Stimulated activated CD8-positive, alpha-beta memory T cell treated with anti-CD3 and anti-CD28 coated beads, Interleukin-7, amount 100 ng/mL, for 4 hours (primary cell): ENCODE measurements around the gene HOOK2.
A peak's percentile ranks its signal among the peaks of the same experiment; 100 is the strongest.

Source experiments
- DNase-seq, 2 donors: peaks; one replicate each; pipeline ENCODE4 v3.0.0-alpha.2; 2020; ENCODE audit warnings: low read depth in 2 of 2

HOOK2 gene

DNA sequence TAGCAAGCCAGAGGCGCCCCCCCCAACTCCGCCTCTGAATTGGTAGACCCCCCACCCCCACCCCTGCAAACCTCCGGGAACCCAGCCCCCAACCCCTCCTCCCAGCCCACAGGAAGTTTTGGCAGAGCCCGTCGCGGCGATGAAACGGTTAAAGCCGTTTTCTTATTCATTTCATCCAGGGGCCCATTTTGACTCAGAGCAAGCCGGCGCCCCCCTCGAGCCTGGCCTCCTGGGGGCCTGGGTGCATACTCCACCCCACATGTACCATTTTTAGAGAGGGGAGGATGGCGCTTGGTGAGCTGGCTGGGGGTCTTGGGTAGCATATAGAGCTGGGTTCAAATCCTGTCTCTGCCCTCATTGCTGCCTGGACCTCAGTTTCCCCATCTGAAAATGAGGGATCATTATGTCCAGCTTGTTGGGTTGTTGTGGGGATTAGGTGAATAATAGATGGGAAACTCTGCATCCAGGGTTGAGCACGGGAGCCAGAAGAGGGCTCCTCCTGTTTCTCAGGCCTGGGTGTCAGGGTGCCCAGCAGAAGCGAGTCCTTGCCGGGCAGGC, 8.0 kb upstream of the HOOK2 start:
- DNase-seq: no peak

GRCh38 chr19:12782424-12783290, 7.3 kb upstream of the HOOK2 start:
- peak; percentile 80 to 92 for DNase-seq

DNA sequence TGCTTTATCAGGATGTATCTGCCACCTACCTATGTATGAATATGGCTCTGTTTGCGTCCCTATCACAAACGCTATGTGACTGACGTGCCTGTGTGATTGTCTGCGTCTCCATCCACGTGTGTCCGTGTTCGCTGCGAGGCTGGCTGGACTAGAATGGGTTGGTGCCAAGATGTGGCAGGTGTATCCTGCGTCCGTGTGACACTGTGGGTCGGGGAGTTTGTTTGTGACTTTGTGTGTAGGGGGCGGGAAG, 6.7 kb upstream of the HOOK2 start:
- DNase-seq: no peak

GRCh38 chr19:12779162-12779993, 4.0 kb upstream of the HOOK2 start:
- DNase-seq: no peak

- no peak for DNase-seq
Observed at GRCh38 chr19:12778905-12779161, 3.5 kb upstream of the HOOK2 start.

GRCh38 chr19:12778017-12778904, 2.9 kb upstream of the HOOK2 start:
- DNase-seq: no peak

- peak in 1 of 2 donors; percentile 75 for DNase-seq
Observed at GRCh38 chr19:12777217-12778016, 2.1 kb upstream of the HOOK2 start.

GRCh38 chr19:12773571-12773970, 1.8 kb downstream of the HOOK2 start:
- DNase-seq: no peak

GRCh38 chr19:12772323-12772722, 3.0 kb downstream of the HOOK2 start:
- DNase-seq: no peak

DNA sequence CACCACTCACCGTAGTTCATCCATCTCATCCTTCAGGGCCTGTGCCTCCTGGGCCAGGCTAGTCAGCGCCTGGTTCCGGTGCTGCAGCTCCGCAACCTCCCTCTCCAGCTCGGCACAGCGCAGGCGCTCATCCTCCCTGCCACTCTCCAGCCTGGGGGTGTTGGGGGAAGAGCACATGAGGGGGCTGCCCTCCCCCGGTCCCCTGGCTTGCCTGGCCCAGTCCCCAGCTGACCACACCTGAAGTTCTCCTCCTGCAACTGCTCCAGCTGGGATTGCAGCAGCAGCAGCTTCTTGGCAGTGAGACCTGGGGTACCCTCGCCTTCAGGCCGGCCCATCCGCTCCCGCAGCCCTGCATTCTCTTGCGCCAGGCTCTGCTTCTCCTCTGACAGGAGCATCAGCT, 4.4 kb downstream of the HOOK2 start:
- no peak for DNase-seq

DNA sequence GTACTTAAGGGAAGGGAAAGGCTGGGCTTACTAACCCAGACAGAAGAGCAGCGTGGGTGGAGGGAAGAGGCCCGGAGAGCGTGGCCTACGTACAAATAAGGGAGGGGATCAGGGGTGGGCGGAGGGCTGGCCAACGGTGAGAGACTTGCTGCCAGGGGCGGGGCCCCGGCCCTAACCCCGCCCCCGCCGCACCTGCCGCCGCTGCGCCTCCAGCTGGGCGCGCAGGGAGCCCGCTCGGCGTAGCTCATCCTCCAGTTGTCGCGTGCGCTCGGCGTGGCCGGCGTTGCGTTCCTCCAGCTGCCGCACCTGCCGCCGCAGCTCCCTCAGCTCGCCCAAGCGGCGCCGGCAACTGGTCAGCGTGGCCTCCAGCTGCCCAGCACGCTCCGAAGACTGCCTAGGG, 5.7 kb downstream of the HOOK2 start:
- peak in 1 of 2 donors; percentile 62 for DNase-seq

- no peak for DNase-seq
Observed at GRCh38 chr19:12767666-12768065, 7.7 kb downstream of the HOOK2 start.

DNA sequence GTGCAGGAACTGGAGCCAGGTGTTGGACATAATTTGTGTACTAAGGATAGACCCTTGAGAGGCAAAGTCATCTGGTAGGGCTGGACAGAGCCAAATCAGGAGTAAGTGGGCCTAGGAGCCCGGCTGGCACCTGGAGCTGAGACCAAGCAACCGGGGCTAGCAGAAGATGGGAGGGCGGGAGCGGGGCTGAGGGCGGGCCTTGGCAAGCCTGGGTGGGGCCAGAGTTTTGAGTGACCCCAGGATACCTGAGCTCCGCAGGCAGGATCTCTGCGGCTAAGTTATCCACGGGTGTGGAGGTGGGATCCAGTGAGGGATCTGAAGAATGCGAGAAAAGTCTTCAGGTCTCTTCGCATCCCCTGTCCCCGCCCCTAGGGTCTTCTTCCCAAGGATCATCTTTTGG, 8.2 kb downstream of the HOOK2 start:
- DNase-seq: no peak

DNA sequence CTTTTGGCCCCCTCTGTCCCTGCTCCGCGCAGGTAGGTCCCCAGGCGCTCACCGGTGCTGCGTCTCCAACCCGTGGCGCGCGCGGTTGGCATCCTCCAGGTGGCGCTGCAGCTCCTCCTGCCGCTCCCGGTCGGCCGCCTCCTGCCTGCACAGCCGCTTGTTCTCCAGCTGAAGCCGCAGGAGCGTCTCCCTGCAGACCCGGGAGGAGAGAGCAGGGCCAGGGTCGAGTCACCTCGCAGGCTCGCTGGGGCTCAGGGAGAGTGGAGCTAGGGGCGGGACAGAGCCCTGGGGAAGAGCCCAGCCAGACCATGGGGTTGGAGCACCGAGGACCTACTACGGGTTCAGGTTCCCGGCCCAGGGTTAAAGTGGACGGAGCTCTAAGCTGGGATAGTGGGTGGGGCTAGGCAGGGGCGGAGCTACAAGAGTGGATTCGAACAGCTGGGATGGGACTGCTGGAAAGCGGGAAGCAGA, 9.3 kb downstream of the HOOK2 start:
- DNase-seq: peak in 1 of 2 donors; percentile 70

DNA sequence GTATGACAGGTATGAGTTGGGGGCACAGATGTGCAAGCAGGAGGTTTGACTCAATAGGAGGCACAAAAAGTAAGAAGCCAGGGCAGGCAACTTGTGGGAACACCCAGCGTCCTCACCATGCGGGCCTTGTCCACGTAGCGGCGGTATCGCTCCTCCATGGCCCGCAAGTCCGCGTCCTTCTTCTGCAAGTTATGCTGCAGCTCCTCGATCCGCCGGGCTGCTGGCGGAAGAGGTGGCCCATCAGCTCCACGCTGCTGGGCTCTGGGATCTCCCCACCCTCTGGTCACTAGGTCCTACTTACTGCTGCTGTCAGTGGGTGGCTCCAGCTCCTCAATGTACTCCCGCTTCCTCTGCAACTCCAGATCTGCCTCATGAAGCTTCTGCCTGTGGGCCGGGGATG, 10.7 kb downstream of the HOOK2 start:
- no peak for DNase-seq

DNA sequence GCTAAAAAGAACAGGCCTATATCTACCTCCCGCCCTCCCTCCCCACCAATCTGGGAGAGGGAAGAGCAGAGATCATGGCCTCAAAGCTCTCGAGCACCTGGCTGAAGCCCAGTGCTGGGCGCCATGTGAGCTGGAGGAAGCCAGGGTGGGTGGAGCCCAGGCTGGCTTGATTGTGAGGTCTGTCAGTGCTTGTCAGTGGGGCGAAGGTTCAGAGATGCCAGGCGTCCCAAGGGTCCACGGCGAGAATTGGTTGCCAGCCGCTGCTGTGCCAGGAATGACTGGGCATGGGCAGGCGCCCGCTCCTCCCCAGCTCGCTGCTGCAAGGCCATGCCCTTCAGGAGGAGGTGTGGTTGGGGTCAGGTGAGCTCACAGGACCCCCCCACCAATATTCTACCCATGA, 12.3 kb downstream of the HOOK2 start:
- no peak for DNase-seq

DNA sequence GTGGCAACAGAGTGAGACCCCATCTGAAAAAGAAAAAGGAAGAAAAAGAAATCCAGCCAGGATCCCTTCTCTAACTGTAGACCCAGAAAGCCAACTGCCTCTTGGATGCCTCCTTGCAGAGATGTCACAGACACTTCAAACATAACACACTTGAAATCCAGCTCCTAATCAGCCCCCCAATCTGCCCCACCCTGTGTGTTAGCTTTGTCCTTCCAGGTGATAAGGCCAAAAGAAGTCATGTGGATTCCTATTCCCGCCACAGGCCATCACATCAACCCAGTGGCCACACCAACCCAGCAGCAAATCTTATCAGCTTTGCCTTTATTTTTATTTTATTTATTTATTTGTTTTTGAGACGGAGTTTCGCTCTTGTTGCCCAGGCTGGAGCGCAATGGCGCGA, 15.7 kb downstream of the HOOK2 start:
- no peak for DNase-seq

- peak in 1 of 2 donors; percentile 40 for DNase-seq
Observed at GRCh38 chr19:12757544-12758274, 17.6 kb downstream of the HOOK2 start.

GRCh38 chr19:12756150-12756883, 19.0 kb downstream of the HOOK2 start:
- no peak for DNase-seq
